ENCODE data around the gene KBTBD4.

DNA sequence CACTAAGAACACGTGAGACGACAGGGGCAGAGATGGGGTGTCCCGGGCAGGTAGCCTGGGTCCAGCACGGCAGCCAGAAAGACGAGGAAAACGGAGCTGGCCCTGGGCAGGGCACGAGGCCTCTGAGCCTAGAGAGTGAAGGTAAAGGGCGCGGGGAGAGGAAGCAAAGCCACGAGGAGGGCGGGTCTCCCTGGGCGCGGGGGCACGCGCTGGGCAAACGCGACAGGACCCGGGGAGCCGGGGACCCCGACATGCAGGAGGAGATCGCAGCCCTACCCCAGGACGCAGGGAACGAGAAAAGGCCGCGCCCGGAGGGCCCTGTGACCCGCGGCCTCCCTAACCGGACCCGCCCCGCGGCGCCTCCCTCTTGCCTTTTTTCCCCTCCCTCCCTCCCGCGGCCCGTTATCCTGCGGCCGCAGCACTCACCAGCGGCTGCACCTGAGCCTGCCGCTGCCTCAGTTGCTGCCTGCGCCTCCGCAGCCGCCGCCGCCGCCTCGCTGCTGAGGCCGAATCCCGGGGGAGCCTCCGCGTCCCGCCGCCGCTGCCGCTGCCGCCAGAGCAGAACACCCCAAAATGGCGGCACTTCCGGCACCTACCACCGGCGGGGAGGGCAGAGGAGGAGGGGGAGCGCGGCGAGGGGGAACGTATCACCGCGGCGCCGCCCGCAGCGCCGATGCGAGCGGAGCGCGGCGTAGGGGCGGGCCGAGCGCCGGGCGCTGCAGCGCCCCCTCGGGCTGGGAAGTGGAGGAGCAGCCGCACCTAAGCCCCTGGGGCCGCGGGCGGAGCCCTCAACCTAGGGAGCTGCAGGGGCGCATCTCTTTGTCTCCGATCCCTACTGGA lies 26.0 kb downstream of the KBTBD4 start, which contains the start of gene CELF1:
- TF ChIP-seq, protein P1, sequence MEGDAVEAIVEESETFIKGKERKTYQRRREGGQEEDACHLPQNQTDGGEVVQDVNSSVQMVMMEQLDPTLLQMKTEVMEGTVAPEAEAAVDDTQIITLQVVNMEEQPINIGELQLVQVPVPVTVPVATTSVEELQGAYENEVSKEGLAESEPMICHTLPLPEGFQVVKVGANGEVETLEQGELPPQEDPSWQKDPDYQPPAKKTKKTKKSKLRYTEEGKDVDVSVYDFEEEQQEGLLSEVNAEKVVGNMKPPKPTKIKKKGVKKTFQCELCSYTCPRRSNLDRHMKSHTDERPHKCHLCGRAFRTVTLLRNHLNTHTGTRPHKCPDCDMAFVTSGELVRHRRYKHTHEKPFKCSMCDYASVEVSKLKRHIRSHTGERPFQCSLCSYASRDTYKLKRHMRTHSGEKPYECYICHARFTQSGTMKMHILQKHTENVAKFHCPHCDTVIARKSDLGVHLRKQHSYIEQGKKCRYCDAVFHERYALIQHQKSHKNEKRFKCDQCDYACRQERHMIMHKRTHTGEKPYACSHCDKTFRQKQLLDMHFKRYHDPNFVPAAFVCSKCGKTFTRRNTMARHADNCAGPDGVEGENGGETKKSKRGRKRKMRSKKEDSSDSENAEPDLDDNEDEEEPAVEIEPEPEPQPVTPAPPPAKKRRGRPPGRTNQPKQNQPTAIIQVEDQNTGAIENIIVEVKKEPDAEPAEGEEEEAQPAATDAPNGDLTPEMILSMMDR (IDR thresholded peaks at IDR 0.05), result peak; percentile 66 to 98 (median 94)
- TF ChIP-seq POLR2A (IDR thresholded peaks at IDR 0.05), result peak; percentile 32 to 66 (median 54)
